Endodermal cell (in vitro differentiated cells): Measurements from ENCODE around the gene BBX. TPM values are rescaled to one million over a fixed set of nuclear protein-coding genes. Genes with fewer than 3 reads are reported as not detected.
"Not testable (repeated sequence)": the region's sequence is repeated elsewhere in the genome, so short reads cannot be mapped to it uniquely, and the experiment has no call there.

Source experiments
- DNase-seq: peaks from one replicate; pipeline ENCODE4 v3.0.0-alpha.2; 2017
- H3K27ac ChIP-seq: 2 replicates; pipeline ENCODE4 v1.5.1; 2013; ENCODE audit warnings: mild to moderate bottlenecking, low read depth, low read length, moderate library complexity
- H3K27me3 ChIP-seq: 2 replicates; pipeline ENCODE4 v1.6.1; 2013; ENCODE audit warnings: mild to moderate bottlenecking, low read length, moderate library complexity; ENCODE audit not compliant: insufficient read depth, control insufficient read depth, poor library complexity, severe bottlenecking
- H3K36me3 ChIP-seq: 2 replicates; pipeline ENCODE4 v1.7.0; 2013; ENCODE audit warnings: mild to moderate bottlenecking, low read length, moderate library complexity; ENCODE audit not compliant: control insufficient read depth, insufficient read depth
- H3K4me1 ChIP-seq: one replicate; pipeline ENCODE4 v1.7.0; 2013; ENCODE audit warnings: low read length; ENCODE audit not compliant: control insufficient read depth, insufficient read depth
- H3K4me3 ChIP-seq: 2 replicates; pipeline ENCODE4 v1.5.1; 2013; ENCODE audit warnings: mild to moderate bottlenecking, low read length, moderate library complexity
- H3K9ac ChIP-seq: 2 replicates; pipeline ENCODE4 v1.6.1; 2013; ENCODE audit warnings: mild to moderate bottlenecking, low read length, moderate library complexity; ENCODE audit not compliant: poor library complexity, severe bottlenecking; ENCODE audit errors: extremely low read depth
- H3K9me3 ChIP-seq: 2 replicates; pipeline ENCODE4 v1.6.1; 2013; ENCODE audit warnings: mild to moderate bottlenecking, low read length, moderate library complexity; ENCODE audit not compliant: control insufficient read depth
- H3K27ac Mint-ChIP-seq: 2 replicates; pipeline ENCODE4 v1.8.0; 2020; ENCODE audit warnings: mixed read lengths
- H3K27me3 Mint-ChIP-seq: 2 replicates; pipeline ENCODE4 v1.8.0; 2021; ENCODE audit warnings: mild to moderate bottlenecking, mixed read lengths; ENCODE audit not compliant: insufficient read depth
- H3K36me3 Mint-ChIP-seq: 2 replicates; pipeline ENCODE4 v1.8.0; 2020; ENCODE audit warnings: low read depth, mixed read lengths
- H3K4me1 Mint-ChIP-seq: 2 replicates; pipeline ENCODE4 v1.8.0; 2020; ENCODE audit warnings: mixed read lengths
- H3K4me3 Mint-ChIP-seq: 2 replicates; pipeline ENCODE4 v1.8.0; 2020; ENCODE audit warnings: mild to moderate bottlenecking, moderate library complexity, mixed read lengths
- H3K9me3 Mint-ChIP-seq: 2 replicates; pipeline ENCODE4 v1.8.0; 2020; ENCODE audit warnings: mild to moderate bottlenecking, mixed read lengths
- CTCF ChIP-seq: fragments of 200-600 bp; sonication (generic); conservative IDR thresholded peaks from 2 replicates; pipeline ENCODE4 v1.5.0; 2021; ENCODE audit warnings: antibody characterized with exemption, mild to moderate bottlenecking
- WGBS, 2 experiments: methylation state at CpG; one replicate each; pipeline versions ENCODE4 v1.1.5 to v1.1.7; 2013; ENCODE audit warnings: missing lambda C conversion rate in 2 of 2, mixed read lengths in 1 of 2; ENCODE audit not compliant: insufficient coverage in 1 of 2, insufficient read length in 1 of 2; 5-methylcytosine and 5-hydroxymethylcytosine counted together
- total RNA-seq, 2 donors: library from RNA; stranded (reverse); fragmentation: NEBNext Ultra II Directional in 1 of 2; extraction: Animal tissue kit (Norgen Biotek cat#: 25700) in 1 of 2; gene quantifications; 2 replicates in 1 of 2; 3 replicates in 1 of 2; pipeline ENCODE4 v1.2.1, GENCODE V29; 2021

Gene BBX
- total RNA-seq, 2 donors from 2014 or later = 34.2 to 41.2 TPM

- Mint-ChIP-seq H3K27ac (no peak overlapping the region), H3K27me3 (no peaks in the 10 kb centered on the region), H3K9me3 (no peaks in the 10 kb centered on the region), H3K36me3 (peaks cover 1% of the 10 kb centered on the region), H3K4me3 (no peak overlapping the region), H3K4me1 (peaks cover 7% of the 10 kb centered on the region)
- TF ChIP-seq CTCF = no peak
- H3K9ac ChIP-seq = no peak overlapping the region
- H3K36me3 ChIP-seq = no peaks in the 10 kb centered on the region
- DNase-seq = no peak
- H3K4me1 ChIP-seq = no peaks in the 10 kb centered on the region
- WGBS, 2 experiments = 100% methylated on average over 1 of the region's 1 CpG; no CpG with 5 or more reads in 1 of the 2 experiments
- H3K27me3 ChIP-seq = no peaks in the 10 kb centered on the region
- no peak overlapping the region for H3K27ac ChIP-seq
- H3K9me3 ChIP-seq = no peaks in the 10 kb centered on the region
- no peak overlapping the region for H3K4me3 ChIP-seq
These were observed 37.4 kb downstream of the BBX start for GRCh38 chr3:107560166-107560565.

GRCh38 chr3:107561980-107562379, 39.2 kb downstream of the BBX start:
- no peak overlapping the region for H3K9ac ChIP-seq
- H3K4me3 ChIP-seq = no peak overlapping the region
- 88 to 91% methylated on average over 3 to 6 of the region's 6 CpGs for WGBS, 2 experiments
- peaks cover 1% of the 10 kb centered on the region for H3K36me3 Mint-ChIP-seq
- H3K27ac Mint-ChIP-seq = no peak overlapping the region
- H3K4me3 Mint-ChIP-seq = no peak overlapping the region
- H3K27ac ChIP-seq = no peak overlapping the region
- no peaks in the 10 kb centered on the region for H3K9me3 ChIP-seq
- no peaks in the 10 kb centered on the region for H3K27me3 ChIP-seq
- DNase-seq = no peak
- no peaks in the 10 kb centered on the region for H3K9me3 Mint-ChIP-seq
- H3K4me1 Mint-ChIP-seq = peaks cover 7% of the 10 kb centered on the region
- no peak for TF ChIP-seq CTCF
- H3K4me1 ChIP-seq = no peaks in the 10 kb centered on the region
- H3K27me3 Mint-ChIP-seq = no peaks in the 10 kb centered on the region
- H3K36me3 ChIP-seq = no peaks in the 10 kb centered on the region

- Histone ChIP-seq H3K9me3 (no peaks in the 10 kb centered on the region), H3K4me1 (no peaks in the 10 kb centered on the region), H3K4me3 (no peak overlapping the region), H3K27ac (no peak overlapping the region), H3K27me3 (no peaks in the 10 kb centered on the region), H3K36me3 (no peaks in the 10 kb centered on the region), H3K9ac (no peak overlapping the region)
- Mint-ChIP-seq H3K27me3 (no peaks in the 10 kb centered on the region), H3K4me3 (no peak overlapping the region), H3K27ac (no peak overlapping the region), H3K4me1 (peaks cover 7% of the 10 kb centered on the region), H3K36me3 (peaks cover 1% of the 10 kb centered on the region), H3K9me3 (no peaks in the 10 kb centered on the region)
- WGBS, 2 experiments = 79% methylated on average over 2 of the region's 3 CpGs; no CpG with 5 or more reads in 1 of the 2 experiments
- peak; percentile 42 for TF ChIP-seq CTCF
- DNase-seq = peak; percentile 53
These were observed 40.3 kb downstream of the BBX start for GRCh38 chr3:107562969-107563529.

- H3K9me3 ChIP-seq, H3K9ac ChIP-seq, H3K4me3 ChIP-seq, H3K36me3 Mint-ChIP-seq, H3K27ac Mint-ChIP-seq, H3K9me3 Mint-ChIP-seq, H3K4me3 Mint-ChIP-seq, DNase-seq, H3K27ac ChIP-seq, H3K27me3 ChIP-seq, H3K36me3 ChIP-seq, H3K27me3 Mint-ChIP-seq, H3K4me1 ChIP-seq: not testable (repeated sequence)
- WGBS, 2 experiments = 86 to 93% methylated on average over 1 to 7 of the region's 7 CpGs
- peaks cover 16% of the 10 kb centered on the region for H3K4me1 Mint-ChIP-seq
These were observed 42.5 kb downstream of the BBX start for GRCh38 chr3:107565244-107565643.

GRCh38 chr3:107571089-107571488, 48.3 kb downstream of the BBX start:
- H3K4me1 ChIP-seq, H3K9me3 Mint-ChIP-seq, H3K27me3 Mint-ChIP-seq, DNase-seq, H3K4me3 ChIP-seq, H3K9me3 ChIP-seq, H3K27me3 ChIP-seq, H3K4me3 Mint-ChIP-seq, H3K36me3 ChIP-seq, H3K36me3 Mint-ChIP-seq, H3K9ac ChIP-seq, H3K27ac ChIP-seq: not testable (repeated sequence)
- Mint-ChIP-seq H3K4me1 (peaks cover 21% of the 10 kb centered on the region), H3K27ac (peak overlapping the region; percentile 5)
- 96 to 97% methylated on average over 9 to 10 of the region's 10 CpGs for WGBS, 2 experiments
